Hepatic stellate cell (primary cell): ENCODE measurements around the gene NHS.

Experiments
- DNase-seq: peaks from one replicate; pipeline ENCODE4 v3.0.0; 2011; ENCODE audit warnings: low spot score

NHS gene

GRCh38 chrX:17448188-17448587 lies 73.2 kb downstream of the NHS start:
- no peak for DNase-seq

GRCh38 chrX:17449866-17450265 lies 74.9 kb downstream of the NHS start:
- no peak for DNase-seq

GRCh38 chrX:17453788-17454187 lies 78.8 kb downstream of the NHS start:
- no peak for DNase-seq

GRCh38 chrX:17456526-17456925 lies 81.5 kb downstream of the NHS start:
- DNase-seq = no peak

GRCh38 chrX:17459008-17459611 lies 84.1 kb downstream of the NHS start:
- DNase-seq = no peak

GRCh38 chrX:17459661-17460060 lies 84.7 kb downstream of the NHS start:
- no peak for DNase-seq

- DNase-seq = no peak
Observed at GRCh38 chrX:17462881-17463280, 87.9 kb downstream of the NHS start.

- DNase-seq = no peak
Observed at GRCh38 chrX:17464194-17464593, 89.2 kb downstream of the NHS start.

- DNase-seq = no peak
Observed at GRCh38 chrX:17465201-17465600, 90.2 kb downstream of the NHS start.

- no peak for DNase-seq
Observed at GRCh38 chrX:17465802-17466201, 90.8 kb downstream of the NHS start.

GRCh38 chrX:17470136-17470535 lies 95.1 kb downstream of the NHS start:
- no peak for DNase-seq

- no peak for DNase-seq
Observed at GRCh38 chrX:17471121-17471520, 96.1 kb downstream of the NHS start.

- DNase-seq = no peak
Observed at GRCh38 chrX:17471861-17472260, 96.9 kb downstream of the NHS start.

GRCh38 chrX:17472424-17472823 lies 97.4 kb downstream of the NHS start:
- DNase-seq = no peak

GRCh38 chrX:17473021-17473420 lies 98.0 kb downstream of the NHS start:
- no peak for DNase-seq

- DNase-seq = peak; percentile 4
Observed at GRCh38 chrX:17474892-17475291, 99.9 kb downstream of the NHS start.

GRCh38 chrX:17475449-17476217 lies 100.6 kb downstream of the NHS start:
- DNase-seq = no peak

- DNase-seq = no peak
Observed at GRCh38 chrX:17476411-17476810, 101.4 kb downstream of the NHS start.

- DNase-seq = no peak
Observed at GRCh38 chrX:17481086-17481485, 106.1 kb downstream of the NHS start.

- no peak for DNase-seq
Observed at GRCh38 chrX:17484592-17484991, 109.6 kb downstream of the NHS start.

GRCh38 chrX:17485391-17485790 lies 110.4 kb downstream of the NHS start:
- no peak for DNase-seq

- no peak for DNase-seq
Observed at GRCh38 chrX:17488036-17488435, 113.0 kb downstream of the NHS start.

- no peak for DNase-seq
Observed at GRCh38 chrX:17494216-17494615, 119.2 kb downstream of the NHS start.

- no peak for DNase-seq
Observed at GRCh38 chrX:17495052-17495451, 120.1 kb downstream of the NHS start.
